Measurements from ENCODE around the gene DICER1. TPM values are rescaled to one million over a fixed set of nuclear protein-coding genes. Genes with fewer than 3 reads are reported as not detected.

The DICER1 gene
- polyA plus RNA-seq, 2 of the 4 experiments (the other 2 are of a cell fraction): 14.1 to 46.3 TPM

GRCh38 chr14:95048771-95049312 is 108.5 kb downstream of the DICER1 start:
- CTCF ChIA-PET: no interaction called here
- DNase-seq (ENCODE audit: low read depth in 1 of 2, low spot score in 1 of 2): no peak

GRCh38 chr14:95047754-95048153 is 109.6 kb downstream of the DICER1 start:
- DNase-seq (ENCODE audit: low read depth in 1 of 2, low spot score in 1 of 2): no peak
- TF ChIP-seq RAD21 (conservative IDR thresholded peaks at IDR 0.05 in 1 of 2, IDR thresholded peaks at IDR 0.05 in 1 of 2): no peak
- TF ChIP-seq, protein P1, sequence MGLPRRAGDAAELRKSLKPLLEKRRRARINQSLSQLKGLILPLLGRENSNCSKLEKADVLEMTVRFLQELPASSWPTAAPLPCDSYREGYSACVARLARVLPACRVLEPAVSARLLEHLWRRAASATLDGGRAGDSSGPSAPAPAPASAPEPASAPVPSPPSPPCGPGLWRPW (IDR thresholded peaks at IDR 0.05): no peak
- TF ChIP-seq CHD4 (IDR thresholded peaks at IDR 0.05; ENCODE audit: borderline replicate concordance): no peak
- TF ChIP-seq ZSCAN20 (CRISPR knock-in tag; IDR thresholded peaks at IDR 0.05): no peak
- TF ChIP-seq GATA3 (IDR thresholded peaks at IDR 0.05; ENCODE audit: borderline replicate concordance): no peak
- no peak for TF ChIP-seq SREBF2 (IDR thresholded peaks at IDR 0.05)
- no peak for TF ChIP-seq RNF2 (IDR thresholded peaks at IDR 0.05; ENCODE audit: borderline replicate concordance, low read depth)
- TF ChIP-seq MYC (IDR thresholded peaks at IDR 0.05; ENCODE audit: borderline replicate concordance, low read length): no peak
- TF ChIP-seq MAFK (IDR thresholded peaks at IDR 0.05; ENCODE audit: partially characterized antibody): no peak
- TF ChIP-seq HOXB5 (CRISPR knock-in tag; IDR thresholded peaks at IDR 0.05): no peak
- TF ChIP-seq MAX (IDR thresholded peaks at IDR 0.05): no peak
- no peak for TF ChIP-seq FOXS1 (CRISPR knock-in tag; IDR thresholded peaks at IDR 0.05)
- no peak for TF ChIP-seq ELK1 (IDR thresholded peaks at IDR 0.05; ENCODE audit: low read depth, low read length)
- H3K4me2 ChIP-seq: no peak overlapping the region

More at GRCh38 chr14:95048771-95049312, 108.5 kb downstream of the DICER1 start:
- no peak for TF ChIP-seq FOSL2 (IDR thresholded peaks at IDR 0.05)
- TF ChIP-seq FOSL2 (CRISPR knock-in tag; IDR thresholded peaks at IDR 0.05): no peak
- no peak for TF ChIP-seq KDM1A (IDR thresholded peaks at IDR 0.05; ENCODE audit: low read depth)
- no peak for TF ChIP-seq MAFK (IDR thresholded peaks at IDR 0.05; ENCODE audit: partially characterized antibody)
- Histone ChIP-seq H3K4me2 (no peak overlapping the region), H3K9me3 (no peaks in the 10 kb centered on the region), H3K4me1 (no peaks in the 10 kb centered on the region), H3K27ac (no peak overlapping the region), H3K4me3 (no peak overlapping the region)
- 49% methylated on average over 10 of the region's 10 CpGs for WGBS (ENCODE audit: missing lambda C conversion rate)
- POLR2A ChIA-PET: no interaction called here
- FAIRE-seq: no peak
- no peak for ATAC-seq

DNA sequence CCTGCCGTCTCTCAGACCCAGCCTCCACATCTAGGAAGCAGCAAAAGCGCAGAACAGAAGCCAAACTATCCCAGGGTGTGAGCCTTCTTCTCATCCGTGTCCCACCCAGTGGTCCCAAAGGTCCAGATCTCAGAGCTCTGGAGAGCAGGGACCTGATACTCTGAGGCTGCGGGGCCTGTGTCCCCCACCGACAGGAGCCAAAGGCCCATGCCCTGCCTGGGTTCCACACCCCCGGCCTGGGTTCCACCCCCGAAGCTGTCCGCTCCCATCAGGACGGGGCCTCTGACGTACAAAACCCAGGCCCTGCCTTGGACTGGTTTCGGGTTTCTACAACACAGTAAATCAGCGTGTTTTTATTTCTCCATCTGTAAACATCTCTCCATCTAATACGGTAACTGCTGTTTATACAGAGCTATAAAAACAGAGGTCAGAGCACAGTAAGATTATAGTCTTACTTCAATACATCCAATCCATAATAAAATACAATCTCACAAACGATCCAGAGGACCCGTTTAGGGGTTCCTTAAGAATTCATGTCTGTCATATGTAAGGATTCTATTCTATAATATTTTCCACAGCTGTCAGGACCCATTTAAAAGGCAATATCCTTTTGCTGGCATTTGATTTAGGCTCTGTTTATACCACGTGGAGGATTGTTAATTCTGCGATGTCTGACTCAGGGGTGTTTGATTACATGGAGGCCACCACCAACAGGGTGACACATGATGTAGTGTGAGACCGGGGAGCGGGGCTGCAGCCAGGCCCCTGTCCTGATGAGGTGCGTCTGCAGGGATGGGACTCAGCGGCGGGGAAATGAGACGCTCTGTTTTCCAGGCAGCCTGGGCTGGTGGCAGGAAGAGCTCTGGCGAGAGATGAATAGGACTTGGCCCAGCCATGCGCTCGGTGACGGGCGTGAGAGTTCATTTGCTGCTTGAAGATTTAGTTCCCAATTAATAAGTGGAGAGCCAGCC is 110.3 kb downstream of the DICER1 start:
- FAIRE-seq (no peak), DNase-seq (ENCODE audit: low read depth in 1 of 2, low spot score in 1 of 2) (no peak), ATAC-seq (no peak)
- Histone ChIP-seq H3K27ac (no peak overlapping the region), H3K4me3 (no peak overlapping the region), H3K4me1 (no peaks in the 10 kb centered on the region), H3K9me3 (no peaks in the 10 kb centered on the region), H3K4me2 (no peak overlapping the region)
- no peak for TF ChIP-seq HOXB13 (CRISPR knock-in tag; IDR thresholded peaks at IDR 0.05; ENCODE audit: low read depth)
- no peak for TF ChIP-seq MAFK (IDR thresholded peaks at IDR 0.05; ENCODE audit: partially characterized antibody)
- TF ChIP-seq ZFP36 (IDR thresholded peaks at IDR 0.05; ENCODE audit: borderline replicate concordance, partially characterized antibody): no peak
- no peak for TF ChIP-seq EHMT2 (IDR thresholded peaks at IDR 0.05; ENCODE audit: low read depth)
- CTCF ChIA-PET: no interaction called here
- 67% methylated on average over 25 of the region's 28 CpGs for WGBS (ENCODE audit: missing lambda C conversion rate)
- POLR2A ChIA-PET: no interaction called here

More at GRCh38 chr14:95047754-95048153, 109.6 kb downstream of the DICER1 start:
- FAIRE-seq: no peak
- ATAC-seq: no peak
- Histone ChIP-seq H3K4me1 (no peaks in the 10 kb centered on the region), H3K27ac (no peak overlapping the region), H3K9me3 (no peaks in the 10 kb centered on the region), H3K4me3 (no peak overlapping the region)
- 51% methylated on average over 7 of the region's 7 CpGs for WGBS (ENCODE audit: missing lambda C conversion rate)
- ChIA-PET POLR2A (no interaction called here), CTCF (no interaction called here)

All from A549 (cell line).